Measurements from ENCODE around the gene OR51B4. TPM values are rescaled to one million over a fixed set of nuclear protein-coding genes. Genes with fewer than 3 reads are reported as not detected.

Gene OR51B4
- total and polyA plus RNA-seq, 2 experiments from 2014 or later, result not detected

GRCh38 chr11:5288906-5289550 is 12.7 kb downstream of the OR51B4 start:
- 83 to 91% methylated on average over 6 of the region's 6 CpGs for WGBS, 2 experiments (ENCODE audit: low coverage in 1 of 2, low lambda C conversion rate in 2 of 2, missing lambda C conversion rate in 2 of 2)
- no peak overlapping the region for H3K9ac ChIP-seq
- no peaks in the 10 kb centered on the region for H3K27me3 ChIP-seq (replicated peaks; ENCODE audit: insufficient read depth)
- H3K4me3 ChIP-seq, result peak overlapping the region; percentile 7; the same call in 1 of the 2 replicates
- H2AFZ ChIP-seq, result peak overlapping the region; percentile 66; the same call in 1 of the 2 replicates
- peaks cover 29% of the 10 kb centered on the region for H3K4me1 ChIP-seq (ENCODE audit: insufficient read depth)
- no peaks in the 10 kb centered on the region for H4K20me1 ChIP-seq (ENCODE audit: insufficient read depth)
- H3K79me2 ChIP-seq (ENCODE audit: insufficient read depth), result no peaks in the 10 kb centered on the region
- H3K9me2 ChIP-seq (ENCODE audit: insufficient read depth), result no peaks in the 10 kb centered on the region
- peaks cover 19% of the 10 kb centered on the region for H3F3A ChIP-seq (ENCODE audit: insufficient read depth)
- in situ Hi-C loops (cut with MboI), result no loop called here
- peak overlapping the region; percentile 58 for H3K27ac ChIP-seq
- TF ChIP-seq EZH2 (IDR thresholded peaks at IDR 0.05; ENCODE audit: insufficient read depth, poor library complexity, severe bottlenecking) (no peak), EZH2phosphoT487 (IDR thresholded peaks at IDR 0.05; ENCODE audit: insufficient read depth, low read depth) (no peak)
- H3K4me2 ChIP-seq (ENCODE audit: unreplicated experiment), result peak overlapping the region; percentile 13
- peak; percentile 60 for DNase-seq
- no peaks in the 10 kb centered on the region for H3K9me3 ChIP-seq (ENCODE audit: low read depth)
- H3K36me3 ChIP-seq (ENCODE audit: low read depth), result no peaks in the 10 kb centered on the region

DNA sequence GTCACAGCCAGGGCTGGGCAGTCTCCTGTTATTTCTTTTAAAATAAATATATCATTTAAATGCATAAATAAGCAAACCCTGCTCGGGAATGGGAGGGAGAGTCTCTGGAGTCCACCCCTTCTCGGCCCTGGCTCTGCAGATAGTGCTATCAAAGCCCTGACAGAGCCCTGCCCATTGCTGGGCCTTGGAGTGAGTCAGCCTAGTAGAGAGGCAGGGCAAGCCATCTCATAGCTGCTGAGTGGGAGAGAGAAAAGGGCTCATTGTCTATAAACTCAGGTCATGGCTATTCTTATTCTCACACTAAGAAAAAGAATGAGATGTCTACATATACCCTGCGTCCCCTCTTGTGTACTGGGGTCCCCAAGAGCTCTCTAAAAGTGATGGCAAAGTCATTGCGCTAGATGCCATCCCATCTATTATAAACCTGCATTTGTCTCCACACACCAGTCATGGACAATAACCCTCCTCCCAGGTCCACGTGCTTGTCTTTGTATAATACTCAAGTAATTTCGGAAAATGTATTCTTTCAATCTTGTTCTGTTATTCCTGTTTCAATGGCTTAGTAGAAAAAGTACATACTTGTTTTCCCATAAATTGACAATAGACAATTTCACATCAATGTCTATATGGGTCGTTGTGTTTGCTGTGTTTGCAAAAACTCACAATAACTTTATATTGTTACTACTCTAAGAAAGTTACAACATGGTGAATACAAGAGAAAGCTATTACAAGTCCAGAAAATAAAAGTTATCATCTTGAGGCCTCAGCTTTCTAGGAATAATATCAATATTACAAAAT is 13.4 kb downstream of the OR51B4 start:
- TF ChIP-seq EZH2 (IDR thresholded peaks at IDR 0.05; ENCODE audit: insufficient read depth, poor library complexity, severe bottlenecking) (no peak), EZH2phosphoT487 (IDR thresholded peaks at IDR 0.05; ENCODE audit: insufficient read depth, low read depth) (no peak)
- Histone ChIP-seq H3K27ac (no peak overlapping the region), H3K4me1 (ENCODE audit: insufficient read depth) (peaks cover 29% of the 10 kb centered on the region), H3K27me3 (replicated peaks; ENCODE audit: insufficient read depth) (no peaks in the 10 kb centered on the region), H3K9me3 (ENCODE audit: low read depth) (no peaks in the 10 kb centered on the region), H3K79me2 (ENCODE audit: insufficient read depth) (no peaks in the 10 kb centered on the region), H3K4me3 (no peak overlapping the region), H3F3A (ENCODE audit: insufficient read depth) (peaks cover 19% of the 10 kb centered on the region), H3K4me2 (ENCODE audit: unreplicated experiment) (no peak overlapping the region), H3K9ac (no peak overlapping the region), H4K20me1 (ENCODE audit: insufficient read depth) (no peaks in the 10 kb centered on the region), H2AFZ (peak overlapping the region; percentile 18; the same call in 1 of the 2 replicates), H3K9me2 (ENCODE audit: insufficient read depth) (no peaks in the 10 kb centered on the region), H3K36me3 (ENCODE audit: low read depth) (no peaks in the 10 kb centered on the region)
- in situ Hi-C loops (cut with MboI), result no loop called here
- 62 to 66% methylated on average over 7 of the region's 7 CpGs for WGBS, 2 experiments (ENCODE audit: low coverage in 1 of 2, low lambda C conversion rate in 2 of 2, missing lambda C conversion rate in 2 of 2)
- peak; percentile 54 for DNase-seq

DNA sequence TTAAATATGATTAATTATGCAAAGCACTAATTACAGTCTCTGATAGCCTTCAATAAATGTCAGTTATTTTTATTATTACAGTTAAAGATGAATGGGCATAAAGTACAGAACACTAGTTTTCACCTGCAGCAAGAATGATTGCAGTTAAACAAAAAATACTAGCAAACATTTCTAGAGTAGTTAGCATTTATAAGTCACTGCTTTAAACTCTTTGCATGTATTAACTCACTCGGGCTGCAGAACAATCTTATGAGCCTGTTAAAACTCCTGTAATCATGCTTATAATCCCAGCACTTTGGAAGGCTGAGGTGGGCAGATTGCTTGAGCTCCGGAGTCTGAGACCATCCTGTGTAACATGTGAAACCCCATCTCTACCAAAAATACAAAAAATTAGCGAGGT is 14.8 kb downstream of the OR51B4 start:
- in situ Hi-C loops (cut with MboI), result no loop called here
- H3K9me3 ChIP-seq (ENCODE audit: low read depth), result no peaks in the 10 kb centered on the region
- 64 to 74% methylated on average over 3 of the region's 3 CpGs for WGBS, 2 experiments (ENCODE audit: low coverage in 1 of 2, low lambda C conversion rate in 2 of 2, missing lambda C conversion rate in 2 of 2)
- H3K79me2 ChIP-seq (ENCODE audit: insufficient read depth), result no peaks in the 10 kb centered on the region
- no peaks in the 10 kb centered on the region for H4K20me1 ChIP-seq (ENCODE audit: insufficient read depth)
- no peak overlapping the region for H2AFZ ChIP-seq
- DNase-seq, result no peak
- TF ChIP-seq EZH2phosphoT487 (IDR thresholded peaks at IDR 0.05; ENCODE audit: insufficient read depth, low read depth) (no peak), EZH2 (IDR thresholded peaks at IDR 0.05; ENCODE audit: insufficient read depth, poor library complexity, severe bottlenecking) (no peak)
- H3K9me2 ChIP-seq (ENCODE audit: insufficient read depth), result no peaks in the 10 kb centered on the region
- peaks cover 22% of the 10 kb centered on the region for H3F3A ChIP-seq (ENCODE audit: insufficient read depth)
- H3K27me3 ChIP-seq (replicated peaks; ENCODE audit: insufficient read depth), result no peaks in the 10 kb centered on the region
- no peak overlapping the region for H3K4me2 ChIP-seq (ENCODE audit: unreplicated experiment)
- H3K4me3 ChIP-seq, result no peak overlapping the region
- peaks cover 29% of the 10 kb centered on the region for H3K4me1 ChIP-seq (ENCODE audit: insufficient read depth)
- H3K27ac ChIP-seq, result no peak overlapping the region
- no peaks in the 10 kb centered on the region for H3K36me3 ChIP-seq (ENCODE audit: low read depth)
- H3K9ac ChIP-seq, result no peak overlapping the region

DNA sequence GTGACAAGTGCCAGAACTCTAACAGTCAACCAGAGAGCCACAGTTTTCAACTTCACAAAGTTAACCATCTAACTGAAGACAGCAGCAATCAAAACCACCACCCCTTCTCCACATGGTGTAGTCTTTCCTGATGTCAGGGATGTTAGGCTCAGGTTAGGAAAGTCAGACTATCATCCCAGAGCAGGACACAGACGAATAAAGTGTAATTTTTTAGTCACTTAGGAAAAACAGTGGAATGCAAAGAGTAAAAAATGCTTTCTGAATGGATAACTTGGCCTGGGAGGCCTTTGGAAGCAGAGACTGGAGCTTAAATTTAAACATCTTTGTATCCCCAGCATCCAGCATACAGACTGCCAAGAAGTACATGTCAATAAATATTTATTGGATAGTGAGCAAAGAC is 15.4 kb downstream of the OR51B4 start:
- H3K79me2 ChIP-seq (ENCODE audit: insufficient read depth), result no peaks in the 10 kb centered on the region
- in situ Hi-C loops (cut with MboI), result no loop called here
- H3K4me2 ChIP-seq (ENCODE audit: unreplicated experiment), result no peak overlapping the region

More for the DNA sequence above, 15.4 kb downstream of the OR51B4 start:
- Histone ChIP-seq H3K9ac (no peak overlapping the region), H3K9me3 (ENCODE audit: low read depth) (no peaks in the 10 kb centered on the region), H3F3A (ENCODE audit: insufficient read depth) (peaks cover 27% of the 10 kb centered on the region), H3K4me3 (no peak overlapping the region), H3K9me2 (ENCODE audit: insufficient read depth) (no peaks in the 10 kb centered on the region), H3K27ac (no peak overlapping the region), H2AFZ (no peak overlapping the region), H3K4me1 (ENCODE audit: insufficient read depth) (peaks cover 29% of the 10 kb centered on the region), H4K20me1 (ENCODE audit: insufficient read depth) (no peaks in the 10 kb centered on the region), H3K36me3 (ENCODE audit: low read depth) (no peaks in the 10 kb centered on the region), H3K27me3 (replicated peaks; ENCODE audit: insufficient read depth) (no peaks in the 10 kb centered on the region)
- 35 to 67% methylated on average over 1 of the region's 1 CpG for WGBS, 2 experiments (ENCODE audit: low coverage in 1 of 2, low lambda C conversion rate in 2 of 2, missing lambda C conversion rate in 2 of 2)
- TF ChIP-seq EZH2 (IDR thresholded peaks at IDR 0.05; ENCODE audit: insufficient read depth, poor library complexity, severe bottlenecking) (no peak), EZH2phosphoT487 (IDR thresholded peaks at IDR 0.05; ENCODE audit: insufficient read depth, low read depth) (no peak)
- no peak for DNase-seq

Measured in GM23248 (cell line).